ENCODE measurements around the gene MINK1.

MINK1 gene

DNA sequence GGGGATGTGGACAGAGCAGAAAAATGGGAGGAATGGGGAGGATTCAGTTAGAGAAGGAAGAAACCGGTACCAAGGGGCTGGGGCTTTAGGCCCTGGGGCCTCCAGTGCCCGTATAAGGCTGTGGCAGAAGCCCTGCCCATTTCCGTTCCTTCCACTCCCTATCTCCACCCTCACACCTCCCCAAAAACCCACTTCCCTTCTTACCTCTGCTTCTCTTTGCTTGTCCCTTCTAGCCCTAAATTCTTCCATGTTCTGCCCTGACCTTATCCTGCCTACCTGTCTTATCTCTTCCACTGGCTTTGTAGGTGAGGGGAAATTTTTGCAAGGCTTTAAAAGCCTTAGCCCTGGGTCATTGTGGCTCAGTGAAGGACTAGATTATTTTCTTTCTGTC, 111.0 kb downstream of the MINK1 start:
- Histone ChIP-seq H3K4me1 (ENCODE audit: insufficient read depth, poor library complexity, severe bottlenecking) (peaks cover 29% of the 10 kb centered on the region), H3K27me3 (ENCODE audit: insufficient read depth, poor library complexity, severe bottlenecking) (no peaks in the 10 kb centered on the region), H3K9me3 (ENCODE audit: severe bottlenecking) (no peaks in the 10 kb centered on the region), H3K36me3 (ENCODE audit: low read depth) (peaks cover 58% of the 10 kb centered on the region), H3K4me3 (ENCODE audit: severe bottlenecking) (no peak overlapping the region), H3K27ac (ENCODE audit: poor library complexity, severe bottlenecking) (peak overlapping the region; percentile 99)
- TF ChIP-seq, protein P1, sequence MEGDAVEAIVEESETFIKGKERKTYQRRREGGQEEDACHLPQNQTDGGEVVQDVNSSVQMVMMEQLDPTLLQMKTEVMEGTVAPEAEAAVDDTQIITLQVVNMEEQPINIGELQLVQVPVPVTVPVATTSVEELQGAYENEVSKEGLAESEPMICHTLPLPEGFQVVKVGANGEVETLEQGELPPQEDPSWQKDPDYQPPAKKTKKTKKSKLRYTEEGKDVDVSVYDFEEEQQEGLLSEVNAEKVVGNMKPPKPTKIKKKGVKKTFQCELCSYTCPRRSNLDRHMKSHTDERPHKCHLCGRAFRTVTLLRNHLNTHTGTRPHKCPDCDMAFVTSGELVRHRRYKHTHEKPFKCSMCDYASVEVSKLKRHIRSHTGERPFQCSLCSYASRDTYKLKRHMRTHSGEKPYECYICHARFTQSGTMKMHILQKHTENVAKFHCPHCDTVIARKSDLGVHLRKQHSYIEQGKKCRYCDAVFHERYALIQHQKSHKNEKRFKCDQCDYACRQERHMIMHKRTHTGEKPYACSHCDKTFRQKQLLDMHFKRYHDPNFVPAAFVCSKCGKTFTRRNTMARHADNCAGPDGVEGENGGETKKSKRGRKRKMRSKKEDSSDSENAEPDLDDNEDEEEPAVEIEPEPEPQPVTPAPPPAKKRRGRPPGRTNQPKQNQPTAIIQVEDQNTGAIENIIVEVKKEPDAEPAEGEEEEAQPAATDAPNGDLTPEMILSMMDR (IDR thresholded peaks at IDR 0.05; ENCODE audit: poor library complexity, severe bottlenecking) = no peak
- ATAC-seq (ENCODE audit: low read depth) = no peak
- no peak for DNase-seq (ENCODE audit: low spot score)

DNA sequence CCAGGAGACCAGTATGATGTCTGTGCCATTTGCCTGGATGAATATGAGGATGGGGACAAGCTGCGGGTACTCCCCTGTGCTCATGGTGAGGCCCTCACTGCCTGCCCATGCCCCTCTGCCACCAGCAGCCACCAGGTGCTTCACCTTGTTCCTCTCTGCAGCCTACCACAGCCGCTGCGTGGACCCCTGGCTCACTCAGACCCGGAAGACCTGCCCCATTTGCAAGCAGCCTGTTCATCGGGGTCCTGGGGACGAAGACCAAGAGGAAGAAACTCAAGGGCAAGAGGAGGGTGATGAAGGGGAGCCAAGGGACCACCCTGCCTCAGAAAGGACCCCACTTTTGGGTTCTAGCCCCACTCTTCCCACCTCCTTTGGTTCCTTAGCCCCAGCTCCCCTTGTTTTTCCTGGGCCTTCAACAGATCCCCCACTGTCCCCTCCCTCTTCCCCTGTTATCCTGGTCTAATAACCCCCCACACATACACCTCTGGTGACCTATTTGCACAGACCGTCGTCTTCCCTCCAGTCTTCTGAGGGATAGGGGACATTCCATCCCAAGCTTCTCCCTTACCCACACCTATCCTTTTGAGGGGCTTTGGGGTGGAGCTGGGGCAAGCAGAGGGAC, 111.5 kb downstream of the MINK1 start:
- Histone ChIP-seq H3K27ac (ENCODE audit: poor library complexity, severe bottlenecking) (peak overlapping the region; percentile 99), H3K4me3 (ENCODE audit: severe bottlenecking) (no peak overlapping the region)

DNA sequence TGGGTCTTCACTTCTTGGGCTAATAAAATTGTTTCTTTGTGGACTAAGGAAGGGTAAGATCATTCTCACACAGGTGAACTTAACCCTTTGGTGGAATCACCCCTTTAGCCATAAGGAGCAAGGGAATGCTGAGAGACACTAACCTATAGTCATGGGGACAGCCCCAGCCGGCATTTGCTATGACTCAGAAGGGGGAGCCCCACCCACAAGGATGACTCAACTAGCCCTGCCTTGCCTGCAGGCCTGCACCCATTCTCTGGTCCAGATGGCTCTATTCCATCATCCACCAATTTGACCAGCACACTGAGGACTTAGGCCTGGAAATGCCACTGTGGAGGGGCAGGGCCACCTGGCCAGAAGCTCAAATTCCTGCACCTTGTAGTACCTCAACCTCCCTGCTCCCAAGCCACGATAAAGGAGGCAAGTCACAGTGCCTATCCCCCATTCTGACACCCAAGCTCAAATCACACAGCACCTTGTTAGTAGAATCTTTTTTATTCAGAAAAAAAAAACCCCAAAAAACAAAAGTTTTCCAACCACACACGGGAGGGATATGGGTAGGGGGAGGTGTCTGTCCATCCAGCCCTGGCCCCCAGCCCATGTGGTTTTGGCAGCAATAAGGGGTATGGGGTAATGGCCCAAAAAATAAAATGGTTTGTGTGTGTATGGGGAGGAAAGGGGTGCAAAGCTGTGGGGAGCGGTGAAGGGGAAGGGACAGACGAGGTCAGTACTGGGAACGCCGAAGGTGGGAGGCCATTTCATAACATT, 112.2 kb downstream of the MINK1 start:
- Histone ChIP-seq H3K27me3 (ENCODE audit: insufficient read depth, poor library complexity, severe bottlenecking) (no peaks in the 10 kb centered on the region), H3K4me1 (ENCODE audit: insufficient read depth, poor library complexity, severe bottlenecking) (peaks cover 29% of the 10 kb centered on the region), H3K27ac (ENCODE audit: poor library complexity, severe bottlenecking) (peak overlapping the region; percentile 99), H3K4me3 (ENCODE audit: severe bottlenecking) (no peak overlapping the region), H3K9me3 (ENCODE audit: severe bottlenecking) (no peaks in the 10 kb centered on the region), H3K36me3 (ENCODE audit: low read depth) (peaks cover 58% of the 10 kb centered on the region)
- TF ChIP-seq, protein P1 (IDR thresholded peaks at IDR 0.05; ENCODE audit: poor library complexity, severe bottlenecking) = no peak
- peak; percentile 92 for DNase-seq (ENCODE audit: low spot score)
- ATAC-seq (ENCODE audit: low read depth) = peak; percentile 60

More for the DNA sequence above, 111.5 kb downstream of the MINK1 start:
- peaks cover 29% of the 10 kb centered on the region for H3K4me1 ChIP-seq (ENCODE audit: insufficient read depth, poor library complexity, severe bottlenecking)
- H3K9me3 ChIP-seq (ENCODE audit: severe bottlenecking) = no peaks in the 10 kb centered on the region
- no peaks in the 10 kb centered on the region for H3K27me3 ChIP-seq (ENCODE audit: insufficient read depth, poor library complexity, severe bottlenecking)
- no peak for ATAC-seq (ENCODE audit: low read depth)
- TF ChIP-seq, protein P1 (IDR thresholded peaks at IDR 0.05; ENCODE audit: poor library complexity, severe bottlenecking) = no peak
- H3K36me3 ChIP-seq (ENCODE audit: low read depth) = peaks cover 58% of the 10 kb centered on the region
- DNase-seq (ENCODE audit: low spot score) = no peak

DNA sequence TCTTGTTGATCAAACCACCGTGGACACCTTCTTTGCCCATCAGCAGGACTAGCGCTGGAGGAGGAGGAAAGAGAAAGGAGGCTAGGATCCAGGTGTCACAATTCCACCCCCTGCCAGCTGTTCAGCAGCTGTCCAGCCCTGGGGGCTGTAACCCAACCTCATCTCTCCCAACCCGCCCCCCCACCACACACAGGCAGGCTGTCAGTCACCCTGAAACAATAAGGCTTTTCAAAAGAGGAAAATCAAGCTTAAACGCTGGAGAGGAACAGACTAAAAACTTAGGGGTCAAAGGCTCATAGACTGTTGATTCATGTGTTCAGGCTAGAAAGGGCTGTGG, 112.8 kb downstream of the MINK1 start:
- H3K27me3 ChIP-seq (ENCODE audit: insufficient read depth, poor library complexity, severe bottlenecking) = no peaks in the 10 kb centered on the region
- ATAC-seq (ENCODE audit: low read depth) = no peak
- peak overlapping the region; percentile 99 for H3K27ac ChIP-seq (ENCODE audit: poor library complexity, severe bottlenecking)
- no peak for DNase-seq (ENCODE audit: low spot score)
- H3K9me3 ChIP-seq (ENCODE audit: severe bottlenecking) = no peaks in the 10 kb centered on the region
- TF ChIP-seq, protein P1 (IDR thresholded peaks at IDR 0.05; ENCODE audit: poor library complexity, severe bottlenecking) = no peak
- H3K36me3 ChIP-seq (ENCODE audit: low read depth) = peaks cover 58% of the 10 kb centered on the region
- H3K4me3 ChIP-seq (ENCODE audit: severe bottlenecking) = peak overlapping the region; percentile 88
- H3K4me1 ChIP-seq (ENCODE audit: insufficient read depth, poor library complexity, severe bottlenecking) = peaks cover 29% of the 10 kb centered on the region
